HG03280 (cell line): ENCODE measurements around the gene PRKG2.

ENCODE experiments used
- ATAC-seq: cut with Tn5 transposase; IDR thresholded peaks from one replicate; pipeline ENCODE4 v1.9.1; 2021; ENCODE audit warnings: mild to moderate bottlenecking, moderate library complexity; ENCODE audit not compliant: unreplicated experiment

The PRKG2 gene

GRCh38 chr4:81042578-81043365 lies 172.2 kb downstream of the PRKG2 start:
- ATAC-seq = no peak

- no peak for ATAC-seq
Observed at GRCh38 chr4:81040012-81040659, 174.9 kb downstream of the PRKG2 start.

GRCh38 chr4:81039351-81039972 lies 175.6 kb downstream of the PRKG2 start:
- no peak for ATAC-seq

GRCh38 chr4:81038636-81039350 lies 176.2 kb downstream of the PRKG2 start:
- ATAC-seq = no peak
